Endothelial cell of umbilical vein (primary cell): ENCODE measurements around the gene TCF20. TPM values are rescaled to one million over a fixed set of nuclear protein-coding genes. Genes with fewer than 3 reads are reported as not detected.

Experiments used
- BruUV-seq: library from RNA; stranded (reverse); fragments of 400-500 nt; replicated peaks from 2 replicates; lab custom pipeline; 2021; lab: Mats Ljungman, UMichigan
- CTCF ChIA-PET: fragments of 300-600, 350-600 bp; sonication (Branson Sonifier 250); formaldehyde crosslinking; loops from one replicate; lab custom pipeline; 2021; ENCODE audit warnings: antibody characterized with exemption, inconsistent platforms; lab: Charles Lee
- POLR2A ChIA-PET: fragments of 300-600, 350-600 bp; sonication (Branson Sonifier 250); formaldehyde crosslinking; loops from one replicate; lab custom pipeline; 2021; ENCODE audit warnings: antibody characterized with exemption, inconsistent platforms; lab: Charles Lee
- DNase-seq: peaks from one replicate; pipeline ENCODE4 v3.0.0-alpha.2; 2011; ENCODE audit warnings: low read depth, low spot score
- FAIRE-seq: peaks from 2 replicates; lab custom pipeline; 2011; peaks lifted over from hg19 to GRCh38; lab: Jason Lieb, UNC
- H2AFZ ChIP-seq: 2 replicates; pipeline ENCODE4 v1.6.0; 2012; ENCODE audit warnings: low read depth, low read length, control low read depth, inconsistent platforms
- H3K27ac ChIP-seq: 2 replicates; pipeline ENCODE4 v1.5.1; 2011; ENCODE audit warnings: low read depth, mild to moderate bottlenecking, control low read depth, low read length, moderate library complexity; ENCODE audit not compliant: insufficient read depth
- H3K27me3 ChIP-seq, 2 experiments: 2 replicates each; pipeline versions ENCODE4 v1.6.0 to v1.6.1; 2011; ENCODE audit warnings: low read length in 2 of 2, mixed read lengths in 1 of 2; ENCODE audit not compliant: control insufficient read depth in 2 of 2, insufficient read depth in 2 of 2
- H3K36me3 ChIP-seq, 2 experiments: 2 replicates in 1 of 2; 3 replicates in 1 of 2; pipeline ENCODE4 v1.5.1; 2011; ENCODE audit warnings: low read length in 2 of 2, mild to moderate bottlenecking in 1 of 2, moderate library complexity in 1 of 2; ENCODE audit not compliant: control insufficient read depth in 2 of 2, insufficient read depth in 2 of 2; ENCODE audit errors: extremely low read depth in 1 of 2
- H3K4me1 ChIP-seq: 3 replicates; pipeline ENCODE4 v1.5.1; 2011; ENCODE audit warnings: mild to moderate bottlenecking, low read length; ENCODE audit not compliant: control insufficient read depth, insufficient read depth; ENCODE audit errors: extremely low read depth
- H3K4me2 ChIP-seq: 2 replicates; pipeline ENCODE4 v1.6.1; 2011; ENCODE audit warnings: low read length, control low read depth, mixed read lengths; ENCODE audit not compliant: insufficient read depth
- H3K4me3 ChIP-seq, 3 experiments: fragments of 200-600 bp in 1 of 3; sonication (generic), shearing (Covaris generic) in 1 of 3; replicated peaks in 1 of 3; 2 replicates each; pipeline ENCODE4 v1.5.1; 2011 to 2016; ENCODE audit warnings: control low read depth in 3 of 3, low read length in 3 of 3, mild to moderate bottlenecking in 2 of 3, inconsistent platforms in 1 of 3, low read depth in 1 of 3, moderate library complexity in 1 of 3; ENCODE audit not compliant: insufficient read depth in 1 of 3
- H3K79me2 ChIP-seq: 2 replicates; pipeline ENCODE4 v1.6.0; 2012; ENCODE audit warnings: low read length, inconsistent platforms; ENCODE audit not compliant: control insufficient read depth, insufficient read depth
- H3K9ac ChIP-seq: replicated peaks from 2 replicates; pipeline ENCODE3; 2011; ENCODE audit warnings: low read length, control low read depth; ENCODE audit not compliant: insufficient read depth; ENCODE audit errors: extremely low read depth
- H3K9me1 ChIP-seq: replicated peaks from 3 replicates; pipeline ENCODE4 v1.6.0; 2011; ENCODE audit warnings: mild to moderate bottlenecking, low read length; ENCODE audit not compliant: control insufficient read depth, insufficient read depth; ENCODE audit errors: extremely low read depth
- H3K9me3 ChIP-seq: replicated peaks from 2 replicates; pipeline ENCODE4 v1.5.1; 2012; ENCODE audit warnings: low read length, inconsistent platforms; ENCODE audit not compliant: control insufficient read depth, insufficient read depth
- H4K20me1 ChIP-seq: replicated peaks from 2 replicates; pipeline ENCODE3; 2011; ENCODE audit warnings: mild to moderate bottlenecking, low read length; ENCODE audit not compliant: control insufficient read depth, insufficient read depth; ENCODE audit errors: extremely low read depth
- EZH2 ChIP-seq: IDR thresholded peaks from 2 replicates; pipeline ENCODE4 v1.6.1; 2012; ENCODE audit warnings: borderline replicate concordance, low read depth, mild to moderate bottlenecking, moderate library complexity, low read length, inconsistent platforms; ENCODE audit not compliant: severe bottlenecking
- FOS ChIP-seq: IDR thresholded peaks from 2 replicates; pipeline ENCODE4 v1.6.1; 2011; ENCODE audit warnings: mild to moderate bottlenecking, low read length, moderate library complexity, borderline replicate concordance; ENCODE audit not compliant: insufficient read depth
- GATA2 ChIP-seq: IDR thresholded peaks from 2 replicates; pipeline ENCODE4 v1.7.0; 2011; ENCODE audit warnings: low read depth, mild to moderate bottlenecking, moderate library complexity, mixed read lengths, low read length; ENCODE audit not compliant: insufficient read length, insufficient read depth
- JUN ChIP-seq: IDR thresholded peaks from 2 replicates; pipeline ENCODE4 v1.6.1; 2011; ENCODE audit warnings: borderline replicate concordance, low read depth; ENCODE audit not compliant: insufficient read length, insufficient read depth
- MAX ChIP-seq: IDR thresholded peaks from 2 replicates; pipeline ENCODE4 v1.6.1; 2011; ENCODE audit not compliant: insufficient read depth, insufficient read length
- MYC ChIP-seq: IDR thresholded peaks from one replicate; pipeline ENCODE4 v1.6.1; 2011; ENCODE audit warnings: mild to moderate bottlenecking, low read depth, low read length
- POLR2A ChIP-seq: IDR thresholded peaks from 2 replicates; pipeline ENCODE4 v1.6.1; 2012; ENCODE audit warnings: low read depth, mild to moderate bottlenecking, control low read depth, low read length
- POLR2AphosphoS5 ChIP-seq: IDR thresholded peaks from 2 replicates; pipeline ENCODE4 v1.6.1; 2012; ENCODE audit warnings: low read depth, mild to moderate bottlenecking, control low read depth, low read length, moderate library complexity; ENCODE audit not compliant: insufficient read depth
- dilution Hi-C: fragments of 300-500 bp; cut with MboI; formaldehyde crosslinking; loops from one replicate; pipeline ENCODE4 v1.15.0; 2019; ENCODE audit warnings: low sequenced_read_pairs; ENCODE audit not compliant: extremely low pct_ligation_motif_present
- intact Hi-C: fragments of 100-400 bp; cut with micrococcal nuclease; formaldehyde crosslinking; loops from one replicate; pipeline ENCODE4 v1.10.0; 2022
- polyA plus RNA-seq, 4 experiments: library from polyadenylated mRNA; depleted of rRNA in 3 of 4; stranded (reverse) in 3 of 4; unstranded in 1 of 4; fragments of >200 nt; gene quantifications; 2 replicates each; pipeline versions ENCODE4 v1.2.1 to v1.2.3, GENCODE V29; 2011 to 2012; ENCODE audit warnings: missing spikeins in 1 of 4
- total RNA-seq: library from RNA; stranded (reverse); gene quantifications from 2 replicates; pipeline ENCODE4 v1.2.3, GENCODE V29; 2021
- TF ChIP-seq, protein P1 (sequence below), 2 donors: IDR thresholded peaks; 1 replicate in 1 of 2; 2 replicates in 1 of 2; pipeline ENCODE4 v1.5.1; 2011; ENCODE audit warnings: low read length in 2 of 2, mild to moderate bottlenecking in 2 of 2, moderate library complexity in 2 of 2, control low read depth in 1 of 2, inconsistent platforms in 1 of 2, low read depth in 1 of 2; ENCODE audit not compliant: insufficient read depth in 1 of 2; ENCODE audit errors: extremely low read depth in 1 of 2

The TCF20 gene
- total and polyA plus RNA-seq, 2 donors (not counting 3 experiments of a cell fraction or from before 2014, with no cell fraction given), result 11.2 to 36.7 TPM

- Histone ChIP-seq H3K9ac (no peak overlapping the region), H3K27me3 (no peaks in the 10 kb centered on the region), H4K20me1 (peaks cover 19% of the 10 kb centered on the region), H3K9me3 (no peaks in the 10 kb centered on the region), H3K27ac (no peak overlapping the region), H2AFZ (no peak overlapping the region), H3K9me1 (peaks cover 3% of the 10 kb centered on the region), H3K4me1 (no peaks in the 10 kb centered on the region), H3K36me3 (no peaks in the 10 kb centered on the region), H3K79me2 (peaks cover 71% of the 10 kb centered on the region), H3K4me3 (no peak overlapping the region), H3K4me2 (no peak overlapping the region)
- intact Hi-C loops (no loop called here), dilution Hi-C loops (no loop called here)
- FAIRE-seq (no peak), DNase-seq (no peak)
- ChIA-PET CTCF (interaction anchor here (0.6 to 1.5 kb wide), 3 partner anchors 19 to 214 kb away, joined by 3 to 4 read pairs (median 3); no protein-coding TSS in a partner anchor), POLR2A (no interaction called here)
- no peak for TF ChIP-seq FOS
- no TSS peak for BruUV-seq
These were observed 13.5 kb downstream of the TCF20 start for GRCh38 chr22:42256930-42257329.

- H3K4me3 ChIP-seq, result no peak overlapping the region
- H3K27me3 ChIP-seq, result no peaks in the 10 kb centered on the region
- no peak overlapping the region for H2AFZ ChIP-seq
- H3K4me2 ChIP-seq, result no peak overlapping the region
- H3K9me1 ChIP-seq, result peaks cover 3% of the 10 kb centered on the region
- no peaks in the 10 kb centered on the region for H3K36me3 ChIP-seq
- DNase-seq (no peak), FAIRE-seq (no peak)
- H3K9me3 ChIP-seq, result no peaks in the 10 kb centered on the region
- ChIA-PET POLR2A (no interaction called here), CTCF (interaction anchor here (0.9 kb wide), 1 partner anchor 13 kb away, joined by 4 read pairs; no protein-coding TSS in a partner anchor)
- TF ChIP-seq GATA2, result no peak
- no peak for TF ChIP-seq POLR2A
- TF ChIP-seq MYC, result no peak
- no peak for TF ChIP-seq JUN
- no peak for TF ChIP-seq EZH2
- TF ChIP-seq MAX, result no peak
- TF ChIP-seq FOS, result no peak
- no peak for TF ChIP-seq POLR2AphosphoS5
- TF ChIP-seq, protein P1, sequence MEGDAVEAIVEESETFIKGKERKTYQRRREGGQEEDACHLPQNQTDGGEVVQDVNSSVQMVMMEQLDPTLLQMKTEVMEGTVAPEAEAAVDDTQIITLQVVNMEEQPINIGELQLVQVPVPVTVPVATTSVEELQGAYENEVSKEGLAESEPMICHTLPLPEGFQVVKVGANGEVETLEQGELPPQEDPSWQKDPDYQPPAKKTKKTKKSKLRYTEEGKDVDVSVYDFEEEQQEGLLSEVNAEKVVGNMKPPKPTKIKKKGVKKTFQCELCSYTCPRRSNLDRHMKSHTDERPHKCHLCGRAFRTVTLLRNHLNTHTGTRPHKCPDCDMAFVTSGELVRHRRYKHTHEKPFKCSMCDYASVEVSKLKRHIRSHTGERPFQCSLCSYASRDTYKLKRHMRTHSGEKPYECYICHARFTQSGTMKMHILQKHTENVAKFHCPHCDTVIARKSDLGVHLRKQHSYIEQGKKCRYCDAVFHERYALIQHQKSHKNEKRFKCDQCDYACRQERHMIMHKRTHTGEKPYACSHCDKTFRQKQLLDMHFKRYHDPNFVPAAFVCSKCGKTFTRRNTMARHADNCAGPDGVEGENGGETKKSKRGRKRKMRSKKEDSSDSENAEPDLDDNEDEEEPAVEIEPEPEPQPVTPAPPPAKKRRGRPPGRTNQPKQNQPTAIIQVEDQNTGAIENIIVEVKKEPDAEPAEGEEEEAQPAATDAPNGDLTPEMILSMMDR (IDR thresholded peaks at IDR 0.05; ENCODE audit: extremely low read depth in 1 of 2, insufficient read depth in 1 of 2, low read depth in 1 of 2, low read length in 2 of 2), result no peak
- H3K4me1 ChIP-seq, result no peaks in the 10 kb centered on the region
- intact Hi-C loops, result no loop called here
- dilution Hi-C loops, result no loop called here
- H4K20me1 ChIP-seq, result peaks cover 18% of the 10 kb centered on the region
- H3K27ac ChIP-seq, result no peak overlapping the region
- no peak overlapping the region for H3K9ac ChIP-seq
- no TSS peak for BruUV-seq
- H3K79me2 ChIP-seq, result peaks cover 68% of the 10 kb centered on the region
These were observed 14.2 kb downstream of the TCF20 start for GRCh38 chr22:42256220-42256619.
